OCI-LY7 (cell line): ENCODE results near the gene NHS. TPM values are rescaled to one million over a fixed set of nuclear protein-coding genes. Genes with fewer than 3 reads are reported as not detected.

ENCODE experiments used
- BruUV-seq: library from RNA; stranded (reverse); fragments of 400-500 nt; replicated peaks from 2 replicates; lab custom pipeline; 2021; lab: Mats Ljungman, UMichigan
- CTCF ChIA-PET: fragments of 300-600 bp; sonication (Branson Sonifier 250); formaldehyde crosslinking; loops from one replicate; lab custom pipeline; 2022; ENCODE audit warnings: antibody characterized with exemption; ENCODE audit not compliant: unreplicated experiment; lab: Charles Lee
- POLR2A ChIA-PET: fragments of 300-600 bp; sonication (Branson Sonifier 250); formaldehyde crosslinking; loops from one replicate; lab custom pipeline; 2022; ENCODE audit warnings: antibody characterized with exemption; lab: Charles Lee
- DNase-seq: peaks from one replicate; pipeline ENCODE4 v3.0.0-alpha.2; 2015; ENCODE audit warnings: low spot score
- H2AFZ ChIP-seq: fragments of 200-600 bp; sonication (generic), shearing (Covaris generic); 2 replicates; pipeline ENCODE4 v1.6.1; 2014; ENCODE audit warnings: mild to moderate bottlenecking, antibody characterized with exemption, low read length, moderate library complexity
- H3K27ac ChIP-seq: fragments of 200-600 bp; sonication (generic); 2 replicates; pipeline ENCODE4 v1.5.1; 2014; ENCODE audit warnings: mixed run types, low read depth, mild to moderate bottlenecking, moderate library complexity, low read length, inconsistent platforms; ENCODE audit not compliant: poor library complexity, severe bottlenecking
- H3K36me3 ChIP-seq: fragments of 200-600 bp; sonication (generic); 2 replicates; pipeline ENCODE4 v1.6.1; 2014; ENCODE audit warnings: mild to moderate bottlenecking, antibody characterized with exemption, low read length, moderate library complexity, mixed read lengths; ENCODE audit not compliant: insufficient read depth
- H3K4me1 ChIP-seq: fragments of 200-600 bp; sonication (generic); 2 replicates; pipeline ENCODE4 v1.5.1; 2014; ENCODE audit warnings: mild to moderate bottlenecking, low read length; ENCODE audit not compliant: insufficient read depth, poor library complexity, severe bottlenecking
- H3K4me2 ChIP-seq: fragments of 200-600 bp; sonication (generic); 2 replicates; pipeline ENCODE4 v1.6.1; 2014; ENCODE audit warnings: mild to moderate bottlenecking, low read length
- H3K4me3 ChIP-seq: fragments of 200-600 bp; sonication (generic); 2 replicates; pipeline ENCODE4 v1.5.1; 2014; ENCODE audit warnings: mild to moderate bottlenecking, low read depth, low read length; ENCODE audit not compliant: poor library complexity, severe bottlenecking
- H3K79me2 ChIP-seq: fragments of 200-600 bp; sonication (generic); 2 replicates; pipeline ENCODE4 v1.6.1; 2016; ENCODE audit warnings: low read depth, mild to moderate bottlenecking, low read length, moderate library complexity, mixed read lengths; ENCODE audit not compliant: insufficient read depth
- H3K9me2 ChIP-seq: fragments of 200-600 bp; sonication (generic); 2 replicates; pipeline ENCODE4 v1.6.1; 2016; ENCODE audit warnings: mild to moderate bottlenecking, low read length, mixed read lengths; ENCODE audit not compliant: insufficient read depth
- H3K9me3 ChIP-seq: fragments of 200-600 bp; sonication (generic); 2 replicates; pipeline ENCODE4 v1.6.1; 2014; ENCODE audit warnings: mild to moderate bottlenecking, mixed run types, low read length, mixed read lengths
- H4K20me1 ChIP-seq: fragments of 200-600 bp; sonication (generic); 2 replicates; pipeline ENCODE4 v1.6.1; 2014; ENCODE audit warnings: mild to moderate bottlenecking, antibody characterized with exemption, low read length, moderate library complexity, mixed read lengths; ENCODE audit not compliant: insufficient read depth
- CTCF ChIP-seq: fragments of 200-600 bp; sonication (generic); conservative IDR thresholded peaks from 2 replicates; pipeline ENCODE4 v1.5.1; 2014; ENCODE audit warnings: mild to moderate bottlenecking, antibody characterized with exemption, low read length, moderate library complexity, mixed read lengths
- EZH2phosphoT487 ChIP-seq: fragments of 200-600 bp; sonication (generic); IDR thresholded peaks from 2 replicates; pipeline ENCODE4 v1.6.1; 2018; ENCODE audit warnings: low read depth, borderline replicate concordance, mild to moderate bottlenecking, mixed run types, antibody characterized with exemption, low read length, moderate library complexity, mixed read lengths
- intact Hi-C: fragments of 100-400 bp; cut with micrococcal nuclease; formaldehyde crosslinking; loops from one replicate; pipeline ENCODE4 v1.10.0; 2022; ENCODE audit not compliant: unreplicated experiment
- total RNA-seq, 2 experiments: library from RNA; depleted of rRNA in 1 of 2; stranded (reverse); fragments of >200 nt in 1 of 2; shearing (Covaris generic) in 1 of 2; gene quantifications; 2 replicates each; pipeline ENCODE4 v1.2.3, GENCODE V29; 2014 to 2022

Gene NHS
- total RNA-seq, 2 experiments from 2014 or later: not detected

GRCh38 chrX:17579026-17579425 lies 204.0 kb downstream of the NHS start:
- no peak overlapping the region for H3K27ac ChIP-seq
- H3K9me3 ChIP-seq: no peaks in the 10 kb centered on the region
- H4K20me1 ChIP-seq: no peaks in the 10 kb centered on the region
- no peak overlapping the region for H3K4me3 ChIP-seq
- intact Hi-C loops: no loop called here
- no peaks in the 10 kb centered on the region for H3K36me3 ChIP-seq
- no peak overlapping the region for H2AFZ ChIP-seq
- H3K4me2 ChIP-seq: no peak overlapping the region
- ChIA-PET CTCF (no interaction called here), POLR2A (no interaction called here)
- H3K79me2 ChIP-seq: no peaks in the 10 kb centered on the region
- H3K4me1 ChIP-seq: no peaks in the 10 kb centered on the region
- DNase-seq: no peak
- H3K9me2 ChIP-seq: no peaks in the 10 kb centered on the region
- TF ChIP-seq EZH2phosphoT487 (no peak), CTCF (no peak)
- BruUV-seq: no TSS peak

- POLR2A ChIA-PET: no interaction called here
- no peak for DNase-seq
- CTCF ChIA-PET: no interaction called here
- intact Hi-C loops: no loop called here
- Histone ChIP-seq H3K4me3 (no peak overlapping the region), H3K36me3 (no peaks in the 10 kb centered on the region), H3K4me2 (no peak overlapping the region), H3K9me2 (no peaks in the 10 kb centered on the region), H3K9me3 (no peaks in the 10 kb centered on the region), H2AFZ (no peak overlapping the region), H3K4me1 (no peaks in the 10 kb centered on the region), H4K20me1 (no peaks in the 10 kb centered on the region), H3K27ac (no peak overlapping the region), H3K79me2 (no peaks in the 10 kb centered on the region)
- no peak for TF ChIP-seq CTCF
- no peak for TF ChIP-seq EZH2phosphoT487
- BruUV-seq: no TSS peak
These were observed 205.6 kb downstream of the NHS start for GRCh38 chrX:17580539-17581152.

- ChIA-PET POLR2A (no interaction called here), CTCF (no interaction called here)
- Histone ChIP-seq H4K20me1 (no peaks in the 10 kb centered on the region), H3K9me2 (no peaks in the 10 kb centered on the region), H3K79me2 (no peaks in the 10 kb centered on the region), H3K27ac (no peak overlapping the region), H3K4me3 (no peak overlapping the region), H3K36me3 (no peaks in the 10 kb centered on the region), H3K4me2 (no peak overlapping the region), H2AFZ (no peak overlapping the region), H3K9me3 (no peaks in the 10 kb centered on the region), H3K4me1 (no peaks in the 10 kb centered on the region)
- DNase-seq: no peak
- TF ChIP-seq CTCF (no peak), EZH2phosphoT487 (no peak)
- BruUV-seq: no TSS peak
- intact Hi-C loops: no loop called here
These were observed 206.6 kb downstream of the NHS start for GRCh38 chrX:17581641-17582040.
